Mesenteric fat pad (tissue), 1 donor: ENCODE results near the gene LRRC4B. TPM values are rescaled to one million over a fixed set of nuclear protein-coding genes. Genes with fewer than 3 reads are reported as not detected.

Source experiments
- DNase-seq: peaks from one replicate; pipeline ENCODE4 v3.0.0-alpha.2; 2020; ENCODE audit warnings: low spot score
- total RNA-seq: library from RNA; stranded (reverse); fragmentation: NEBNext Ultra II Directional; extraction: Animal tissue kit (Norgen Biotek cat#: 25700); gene quantifications from one replicate; pipeline ENCODE4 v1.2.1, GENCODE V29; 2021
- donor health status: DM: yes; HTN: yes; CAD: no.

LRRC4B gene
- total RNA-seq, 1 donor from 2014 or later, result 1.6 TPM

DNA sequence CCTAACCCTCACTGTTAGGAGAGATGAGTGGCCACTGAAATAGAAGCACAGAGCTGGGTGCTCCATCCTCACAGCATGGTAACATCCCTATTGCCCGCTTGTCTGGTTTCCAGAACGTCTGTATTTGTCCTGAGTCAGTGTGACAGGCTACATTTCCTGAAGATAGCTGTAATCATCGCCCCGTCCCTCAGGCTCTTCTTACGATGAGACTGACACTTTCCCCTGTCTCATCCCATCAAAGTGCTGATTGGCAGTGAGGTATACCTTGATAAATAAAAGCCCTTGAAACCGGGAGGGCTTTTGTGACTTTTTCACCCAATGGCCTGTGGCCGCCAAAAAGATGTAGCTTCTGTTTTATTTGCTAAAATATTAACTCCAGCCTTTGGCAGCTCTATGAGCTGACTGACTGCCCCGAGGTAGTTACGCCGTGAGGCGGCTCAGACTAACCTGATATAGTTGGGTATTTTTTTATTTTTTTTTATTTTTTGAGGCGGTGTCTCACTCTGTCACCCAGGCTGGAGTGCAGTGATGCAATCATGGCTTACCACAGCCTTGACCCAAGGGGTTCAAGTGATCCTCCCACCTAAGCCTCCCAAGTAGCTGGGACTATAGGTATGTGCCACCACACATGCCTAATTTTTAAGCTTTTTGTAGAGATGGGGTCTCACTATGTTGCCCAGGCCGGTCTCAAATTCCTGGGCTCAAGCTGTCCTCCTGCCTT, 5.7 kb upstream of the LRRC4B start:
- DNase-seq, result no peak

DNA sequence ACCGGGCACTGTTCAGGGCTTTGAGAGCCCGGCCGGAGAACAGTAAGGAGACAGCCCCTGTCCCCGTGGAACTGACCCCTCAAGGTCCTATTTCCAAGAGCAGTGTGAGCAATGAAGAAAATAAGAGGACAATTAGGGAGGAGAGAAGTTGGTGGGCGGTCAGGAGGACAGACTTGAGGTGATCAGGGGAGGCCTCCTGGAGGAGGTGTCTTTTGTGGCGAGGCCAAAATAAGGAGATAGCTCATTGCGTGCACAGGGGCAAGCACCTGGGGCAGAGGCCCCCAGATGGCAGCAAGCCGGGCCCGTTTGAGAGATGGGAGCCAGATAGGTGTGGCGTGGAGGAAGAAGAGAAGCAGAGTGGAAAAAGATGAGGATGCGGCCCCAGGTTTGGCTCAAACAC, 2.8 kb upstream of the LRRC4B start:
- DNase-seq, result no peak

DNA sequence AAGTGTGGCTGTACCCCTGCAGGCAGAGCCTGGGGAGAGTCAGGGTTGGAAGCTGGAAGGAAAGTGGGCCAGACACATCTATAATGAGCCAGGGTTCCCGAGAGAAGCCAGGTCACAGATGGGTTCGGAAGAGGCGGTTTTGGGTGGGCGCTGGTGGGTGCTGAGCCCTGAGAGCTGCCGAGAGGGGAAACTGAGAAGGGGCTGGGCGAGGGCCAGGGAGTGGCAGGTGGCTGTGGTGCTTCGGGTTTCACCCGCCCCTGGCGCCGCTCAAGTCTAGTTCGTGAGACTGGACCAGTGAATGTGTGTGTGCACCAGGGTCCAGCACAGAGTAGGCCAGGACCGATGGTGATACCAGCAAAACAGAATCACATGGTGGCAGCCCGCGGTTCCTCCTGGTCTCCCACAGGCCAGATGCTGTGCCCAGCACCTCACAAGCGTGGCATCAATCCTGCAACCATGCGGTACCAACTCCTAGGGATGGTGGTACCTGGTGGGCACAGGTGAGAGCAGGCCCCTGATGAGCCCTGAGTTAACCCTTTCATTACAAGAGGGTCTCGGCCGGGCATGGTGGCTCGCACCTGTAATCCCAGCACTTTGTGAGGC, 1.8 kb upstream of the LRRC4B start:
- no peak for DNase-seq

DNA sequence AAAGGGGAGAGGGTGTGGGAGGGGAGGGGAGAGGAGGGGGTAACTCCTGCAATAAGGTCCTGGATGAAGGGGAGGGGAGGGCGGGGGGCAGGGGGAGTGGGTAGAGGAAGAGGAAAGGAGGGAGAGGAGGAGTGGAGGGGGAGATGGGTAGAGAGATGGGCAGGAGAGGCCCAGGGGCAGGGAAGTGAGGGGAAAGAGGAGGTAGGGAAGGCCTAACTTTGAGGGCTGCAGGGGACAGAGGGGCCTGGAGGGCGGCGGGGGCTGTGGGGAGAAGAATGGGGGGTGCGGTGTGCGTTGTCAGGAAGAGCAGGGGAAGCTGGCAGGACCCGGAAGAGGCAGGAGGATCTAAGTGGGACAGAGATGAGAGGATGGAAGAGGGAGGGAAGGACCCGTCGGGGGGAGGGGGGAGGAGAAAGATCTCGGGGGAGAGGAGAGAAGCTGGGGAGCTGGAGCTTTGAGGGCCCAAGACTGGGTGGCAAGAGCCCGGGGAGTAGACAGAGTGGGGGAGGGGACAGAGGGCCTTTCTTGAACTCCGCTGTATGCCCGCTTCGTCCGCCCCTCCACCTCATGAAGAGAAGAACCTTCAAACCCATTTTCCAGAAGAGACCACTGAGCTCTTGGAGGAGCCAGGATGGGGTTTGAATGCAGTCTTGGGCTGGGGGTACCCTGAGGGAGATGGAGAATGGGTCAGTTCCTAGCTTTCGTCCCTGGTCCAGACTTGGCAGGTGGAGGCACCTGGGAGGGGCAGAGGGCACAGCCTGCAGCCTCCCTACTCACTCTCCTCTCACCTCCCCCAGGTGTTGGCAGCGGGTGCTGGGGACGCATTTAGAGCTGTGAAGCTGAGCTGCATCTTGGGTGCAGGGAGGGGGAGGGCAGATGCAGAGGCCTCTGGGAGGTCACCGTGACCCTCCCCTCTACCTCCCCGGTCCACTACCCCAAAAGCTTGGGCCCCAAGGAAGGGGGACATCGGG, 778 bp upstream of the LRRC4B start:
- DNase-seq, result no peak

DNA sequence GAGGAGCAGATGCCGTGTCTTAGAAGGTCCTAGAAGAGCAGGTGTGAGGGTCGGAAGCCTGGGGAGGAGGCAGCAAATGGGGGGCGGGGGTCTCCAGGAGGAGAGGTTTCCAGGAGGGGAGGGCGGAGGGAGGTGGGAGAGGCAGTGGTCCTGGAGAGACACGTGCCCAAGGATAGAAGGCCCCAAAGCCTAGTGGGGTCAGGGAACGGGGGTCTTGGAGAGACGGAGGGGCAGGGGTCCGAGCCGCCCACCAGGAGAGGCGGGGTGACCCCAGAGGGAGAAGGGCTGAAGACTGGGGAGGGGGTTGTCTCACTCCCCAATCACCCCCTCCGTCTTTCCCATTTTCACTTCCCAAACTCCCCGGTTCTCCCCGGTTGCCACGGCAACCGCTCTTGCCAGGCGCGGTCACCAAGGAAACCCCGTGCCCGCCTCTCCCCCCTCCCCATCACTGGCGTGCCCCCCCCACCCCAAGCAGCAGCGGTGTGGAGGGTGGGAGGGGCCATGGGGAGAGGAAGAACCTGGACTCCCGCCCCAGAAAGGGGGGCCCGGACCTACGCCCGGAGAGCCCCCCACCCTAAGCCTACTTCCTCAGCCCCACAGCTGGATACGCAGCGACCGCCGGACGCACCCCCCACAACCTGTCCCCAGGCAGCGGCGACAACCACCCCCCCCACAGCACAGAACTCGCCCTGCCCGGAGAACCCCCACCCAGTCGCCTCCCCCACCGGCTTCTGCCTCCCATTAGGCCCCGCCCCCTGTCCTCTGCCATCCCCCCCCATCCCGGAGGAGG, 988 bp downstream of the LRRC4B start:
- no peak for DNase-seq

DNA sequence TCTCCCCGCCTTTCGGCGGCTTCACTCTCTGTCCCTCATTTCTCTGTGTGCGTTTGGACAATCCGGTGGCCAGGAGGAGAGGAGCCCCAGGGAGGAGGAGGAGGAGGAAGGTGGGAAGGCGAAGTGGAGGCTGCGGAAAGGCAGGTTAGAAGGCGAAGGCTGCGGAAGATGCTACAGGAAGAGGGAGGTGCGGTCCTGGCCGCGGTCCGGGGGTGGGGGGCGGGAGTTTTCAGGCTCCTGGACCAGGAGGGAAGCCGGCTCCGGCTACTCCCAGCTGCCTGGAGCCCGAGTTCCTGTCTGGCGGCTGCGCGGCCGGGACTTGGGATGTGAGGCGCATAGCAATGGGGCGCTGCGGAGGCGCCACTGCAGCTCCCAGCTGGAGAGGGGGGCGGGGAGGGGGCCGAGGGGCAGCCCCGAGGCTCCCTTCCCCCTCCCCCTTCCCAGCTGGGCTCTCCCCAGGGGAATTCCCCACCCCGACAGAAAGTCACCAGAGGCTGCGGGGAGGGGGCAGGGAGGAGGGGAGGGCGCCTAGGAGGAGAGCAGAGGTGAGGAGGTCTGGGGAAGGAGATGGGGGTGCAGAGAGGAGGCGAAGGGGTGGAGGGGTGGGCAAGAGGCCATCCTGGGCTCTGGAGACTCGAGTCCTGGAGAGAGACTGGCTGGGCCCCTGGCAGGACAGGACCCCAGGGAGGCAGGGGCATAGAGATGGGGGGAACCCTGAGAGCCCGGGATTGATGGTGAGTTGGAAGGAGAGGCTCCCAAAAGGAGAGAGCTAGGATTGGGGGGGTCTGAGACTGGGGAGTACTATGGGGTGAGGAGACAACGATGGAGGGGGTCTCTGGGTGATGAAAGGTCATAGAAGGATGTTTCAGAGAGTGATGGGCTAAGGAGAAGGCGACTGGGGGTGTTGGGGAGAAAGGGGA, 2.0 kb downstream of the LRRC4B start:
- no peak for DNase-seq

DNA sequence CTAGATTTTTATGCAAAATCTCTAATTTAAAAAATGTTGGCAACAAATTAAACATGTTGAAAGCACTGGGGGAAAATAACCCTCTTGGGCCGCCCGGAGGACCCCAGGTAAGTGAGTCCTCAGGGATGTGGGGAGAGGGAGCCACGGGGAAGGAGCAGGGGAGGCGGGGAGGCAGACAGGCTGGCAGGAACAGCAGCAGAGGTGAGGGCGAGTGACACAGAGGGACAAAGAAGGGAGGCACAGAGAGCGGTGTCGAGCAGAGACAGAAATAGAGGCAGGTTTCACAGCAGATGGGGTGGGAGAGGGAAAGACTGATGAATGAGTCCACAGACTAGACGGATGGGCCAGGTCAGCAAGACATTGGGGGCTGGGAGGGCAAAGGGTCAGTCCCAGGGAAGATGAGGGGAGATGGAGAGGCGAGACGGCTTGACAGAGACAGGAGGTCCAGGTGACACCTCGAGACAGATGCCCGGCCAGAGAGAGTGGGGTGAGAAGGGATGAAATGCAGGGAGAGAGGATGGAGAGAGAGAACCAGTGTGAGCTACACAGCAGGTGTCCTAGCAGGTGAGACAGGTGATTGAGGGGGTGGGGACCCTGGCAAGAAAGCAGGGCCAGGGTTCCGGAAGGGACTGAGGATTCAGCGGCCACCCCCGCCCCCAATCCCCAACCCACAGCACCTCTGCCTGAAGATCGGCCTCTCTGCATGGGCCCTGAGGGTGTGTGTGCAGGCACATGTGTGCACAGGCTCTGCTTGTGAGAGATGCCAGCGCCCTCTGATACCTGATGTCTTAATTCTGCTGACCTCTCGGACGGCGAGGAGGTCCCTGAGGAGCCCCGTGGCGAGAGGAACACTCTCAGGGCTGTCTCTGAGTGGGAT, 3.8 kb downstream of the LRRC4B start:
- DNase-seq, result no peak

DNA sequence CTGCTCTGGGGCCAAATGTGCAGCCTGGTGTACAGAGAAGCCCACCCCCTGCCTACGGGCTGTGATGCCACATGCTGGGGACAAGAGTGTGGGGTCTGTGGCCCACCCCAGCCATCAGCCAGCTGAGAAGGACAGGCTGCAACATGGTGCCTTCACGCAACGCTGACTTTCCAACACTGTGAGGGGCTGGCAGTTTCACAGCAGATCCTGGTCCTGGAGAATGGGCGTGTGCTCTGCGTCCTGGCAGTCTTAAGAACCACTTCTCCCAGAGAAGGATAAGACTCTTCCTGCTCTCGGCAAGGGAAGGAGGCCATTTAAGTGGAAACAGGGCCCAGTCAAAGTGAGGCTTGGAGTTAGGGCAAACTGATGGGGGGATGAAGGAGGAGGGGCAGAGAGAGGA, 4.6 kb downstream of the LRRC4B start:
- no peak for DNase-seq

DNA sequence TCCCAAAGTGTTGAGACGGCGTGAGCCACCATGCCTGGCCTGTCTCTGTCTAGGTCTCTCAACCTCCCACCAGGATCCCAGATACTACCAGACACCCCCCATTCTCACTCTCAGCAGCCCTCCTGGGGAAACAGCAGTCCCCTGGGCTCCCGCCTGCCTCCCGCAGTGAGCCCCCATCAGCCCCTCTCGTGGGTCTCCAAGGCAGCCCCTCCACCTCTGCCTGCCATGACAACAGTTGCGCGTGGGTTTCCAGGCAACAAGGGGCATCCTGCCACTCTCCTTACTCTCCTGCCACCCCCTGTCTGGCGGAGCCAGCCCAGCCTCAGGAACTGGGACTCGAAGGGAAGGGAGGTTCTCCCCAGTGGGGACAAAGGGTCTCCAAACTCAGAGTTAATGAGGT, 5.2 kb downstream of the LRRC4B start:
- no peak for DNase-seq

DNA sequence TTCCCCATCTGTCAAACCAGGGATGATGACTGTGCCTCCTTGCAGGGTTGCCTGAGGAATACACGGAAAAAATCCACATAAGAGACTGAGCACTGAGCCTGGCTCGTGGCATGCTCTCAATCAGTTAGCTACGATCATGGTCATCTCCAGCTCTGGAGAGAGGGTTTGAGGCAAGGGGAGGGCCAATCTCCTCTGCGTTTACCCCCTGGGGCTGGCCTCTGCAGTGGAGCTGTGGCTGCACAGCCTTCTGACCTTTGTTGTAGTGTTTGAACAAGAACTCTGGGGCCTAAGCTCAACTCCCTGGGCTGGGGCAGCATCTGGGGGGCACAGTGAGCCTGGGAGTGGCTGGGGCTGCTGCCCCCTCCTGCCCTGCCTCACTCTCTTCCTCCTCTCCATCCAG, 5.9 kb downstream of the LRRC4B start:
- no peak for DNase-seq

DNA sequence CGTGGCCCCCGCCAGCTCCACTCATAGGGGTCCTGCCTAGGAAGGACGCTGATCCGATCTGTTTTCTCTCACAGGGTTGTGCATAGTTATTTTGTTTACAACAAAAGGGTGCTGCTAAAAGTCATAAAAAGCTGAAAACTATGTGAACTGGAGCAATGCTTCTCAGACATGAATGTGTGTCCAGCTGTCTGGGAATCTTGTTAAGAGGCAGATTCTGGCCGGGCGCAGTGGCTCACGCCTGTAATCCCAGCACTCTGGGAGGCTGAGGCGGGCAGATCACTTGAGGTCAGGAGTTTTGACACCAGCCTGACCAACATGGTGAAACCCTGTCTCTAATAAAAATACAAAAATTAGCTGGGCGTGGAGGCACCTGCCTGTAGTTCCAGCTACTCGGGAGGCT, 8.6 kb downstream of the LRRC4B start:
- no peak for DNase-seq

DNA sequence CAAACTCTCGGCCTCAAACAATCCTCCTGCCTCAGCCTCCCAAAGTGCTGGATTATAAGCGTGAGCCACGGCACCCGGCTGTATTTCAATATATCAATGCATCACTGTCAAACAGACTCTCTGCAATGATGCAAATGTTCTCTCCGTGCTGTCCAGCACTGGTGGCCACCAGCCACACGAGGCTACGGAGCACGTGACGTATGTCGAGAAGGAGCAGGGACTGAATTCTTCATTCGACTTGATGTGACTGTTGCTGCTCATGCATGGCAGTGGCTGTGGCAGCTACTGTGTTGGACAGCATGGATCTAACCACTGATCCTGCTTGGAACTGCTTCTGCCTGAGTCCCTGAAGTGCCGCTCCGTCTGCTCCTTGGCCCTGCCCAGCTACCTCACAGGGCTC, 9.8 kb downstream of the LRRC4B start:
- no peak for DNase-seq

DNA sequence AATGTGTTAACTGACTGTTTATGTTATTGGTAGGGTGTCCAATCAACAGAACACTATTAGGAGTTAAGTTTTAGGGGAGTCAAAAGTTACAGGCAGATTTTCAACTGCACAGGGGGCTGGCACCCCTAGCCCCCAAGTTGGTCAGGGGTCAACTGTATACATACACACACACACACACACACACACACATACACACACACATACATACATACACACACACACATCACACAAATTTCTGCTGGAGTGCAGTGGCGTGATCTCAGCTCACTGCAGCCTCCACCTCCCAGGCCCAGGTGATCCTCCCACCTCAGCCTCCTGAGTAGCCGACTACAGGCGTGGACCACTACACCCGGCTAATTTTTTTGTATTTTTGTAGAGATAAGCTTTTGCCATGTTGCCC, 10.2 kb downstream of the LRRC4B start:
- no peak for DNase-seq

DNA sequence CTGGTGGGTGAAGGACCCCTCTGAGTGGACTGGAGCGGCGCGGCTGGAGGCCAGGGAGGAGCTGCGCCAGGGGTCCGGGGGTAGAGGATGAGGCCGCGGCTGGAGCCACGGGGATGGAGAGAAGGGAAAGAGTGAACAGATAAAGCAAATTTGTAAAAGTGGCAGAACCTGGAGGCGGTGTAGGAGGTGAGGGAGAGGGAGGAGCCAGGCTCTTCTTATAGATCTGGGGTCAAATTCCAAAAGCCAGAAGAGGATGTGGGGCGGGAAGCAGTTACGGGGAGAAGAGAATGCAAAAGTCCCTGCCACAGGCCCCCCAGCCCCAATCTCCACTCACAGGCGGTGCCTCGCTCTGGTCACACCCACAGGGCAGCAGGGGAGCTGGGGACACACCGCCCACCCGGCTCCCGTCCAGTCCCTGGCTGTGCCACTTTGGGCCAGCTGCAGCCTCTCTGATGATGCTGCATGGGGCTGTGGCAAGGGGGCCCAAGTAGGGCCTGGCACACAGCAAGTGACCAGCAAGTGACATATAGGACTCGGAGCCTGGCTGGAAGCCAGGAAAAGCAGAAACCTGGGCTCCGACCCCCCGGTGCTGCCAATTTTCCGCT, 11.1 kb downstream of the LRRC4B start:
- DNase-seq, result no peak

DNA sequence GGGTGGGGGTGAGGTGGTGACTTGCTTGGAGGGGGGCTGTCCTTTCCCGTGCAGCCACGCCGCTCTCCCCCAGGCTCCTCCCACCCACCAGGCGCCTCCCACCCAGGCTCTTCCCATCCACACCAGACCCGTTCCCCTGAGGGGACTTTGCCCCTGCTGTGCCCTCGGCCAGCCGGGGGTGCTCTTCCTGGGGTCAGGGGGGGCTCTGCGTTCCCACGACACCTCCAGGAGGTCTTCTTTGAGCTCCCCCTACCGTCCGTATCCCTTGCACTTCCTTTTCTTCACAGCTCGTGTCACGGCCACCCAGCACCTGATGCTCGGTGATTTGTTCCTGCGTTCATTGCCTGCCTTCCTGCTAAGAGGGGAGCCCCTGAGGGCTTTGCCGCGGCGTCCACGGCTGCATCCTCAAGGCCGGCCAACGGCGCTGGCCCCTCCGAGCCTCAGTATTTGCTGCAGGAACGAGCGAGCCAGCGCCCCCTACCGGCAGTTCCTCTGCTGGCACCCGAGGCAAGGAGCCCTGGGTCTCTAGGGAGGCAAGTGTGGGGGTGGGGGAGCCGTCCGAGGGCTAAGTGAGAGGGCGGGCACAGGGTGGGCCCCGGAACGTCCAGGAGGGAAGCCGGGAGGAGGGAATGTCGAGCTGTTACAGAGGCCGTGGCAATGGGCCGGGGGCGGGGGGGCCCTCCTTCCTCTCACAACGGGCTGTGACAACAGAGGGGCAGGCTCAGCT, 11.8 kb downstream of the LRRC4B start:
- DNase-seq, result no peak

DNA sequence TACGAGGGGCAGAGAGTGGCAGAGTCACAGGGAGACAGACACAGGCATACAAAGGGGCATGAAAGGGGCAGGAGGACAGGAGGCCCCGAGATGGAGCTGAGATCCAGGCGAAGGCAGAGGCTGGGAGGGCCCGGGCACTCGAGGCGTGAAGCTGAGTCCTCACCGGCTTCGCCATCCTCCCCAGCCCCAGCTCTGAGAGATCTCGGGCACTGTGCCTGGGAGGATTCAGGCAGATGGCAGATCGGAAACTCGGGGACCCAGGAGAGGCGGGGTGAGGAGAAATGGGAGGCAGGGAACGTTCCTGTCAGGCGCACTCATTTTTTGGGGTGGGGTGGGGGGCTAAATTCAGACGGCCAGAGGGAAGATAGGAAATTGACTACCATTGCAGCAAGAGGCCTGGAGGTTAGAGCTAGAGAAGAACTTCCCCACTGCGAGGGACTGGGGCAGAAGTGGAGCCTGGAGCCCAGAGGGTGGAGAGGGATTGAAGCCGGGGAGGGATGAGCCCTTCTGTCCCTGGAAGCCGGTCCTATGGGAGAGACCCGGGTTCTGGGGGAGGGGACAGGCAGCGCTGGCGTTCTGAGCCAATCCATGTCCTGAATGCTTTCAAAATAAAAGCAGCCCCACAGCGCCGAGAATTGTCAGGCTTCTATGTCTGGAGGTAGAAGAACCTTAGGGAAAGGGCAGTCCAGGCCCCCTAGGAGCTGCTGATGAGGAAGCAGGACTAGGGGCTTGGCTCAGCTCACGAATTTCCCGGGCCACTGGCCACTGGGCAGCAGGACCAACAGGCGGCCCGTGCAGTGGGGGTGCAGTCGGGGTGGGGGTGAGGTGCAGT, 12.6 kb downstream of the LRRC4B start:
- no peak for DNase-seq

DNA sequence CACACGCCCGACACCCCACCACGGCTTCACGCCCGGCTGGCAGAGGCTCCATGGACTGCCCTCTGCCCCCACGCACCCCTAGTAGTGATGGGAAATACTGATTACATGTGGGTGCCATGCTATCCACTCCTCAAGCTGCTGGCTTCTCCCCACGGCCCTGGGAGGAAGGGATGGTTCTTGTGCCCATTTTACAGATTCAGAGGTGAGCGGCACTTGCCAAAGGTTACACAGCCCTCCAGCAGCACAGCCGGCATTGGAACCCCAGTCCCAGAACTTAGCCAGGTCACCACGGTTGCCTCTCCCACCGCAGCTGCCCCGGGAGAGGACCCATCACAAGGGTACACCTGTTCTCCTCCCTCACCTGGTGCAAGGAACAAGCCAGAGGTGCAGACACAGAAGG, 13.2 kb downstream of the LRRC4B start:
- no peak for DNase-seq
